HG02588 (cell line): ENCODE results near the gene LDLRAD4.

Source experiments
- ATAC-seq: cut with Tn5 transposase; IDR thresholded peaks from one replicate; pipeline ENCODE4 v1.9.1; 2021; ENCODE audit warnings: mild to moderate bottlenecking, moderate library complexity; ENCODE audit not compliant: unreplicated experiment

Gene LDLRAD4

GRCh38 chr18:13522861-13523660 lies 304.5 kb downstream of the LDLRAD4 start:
- ATAC-seq, result no peak

GRCh38 chr18:13524054-13524453 lies 305.5 kb downstream of the LDLRAD4 start:
- no peak for ATAC-seq

- no peak for ATAC-seq
Measured at GRCh38 chr18:13524811-13525210, 306.3 kb downstream of the LDLRAD4 start.

- ATAC-seq, result no peak
Measured at GRCh38 chr18:13525381-13526029, 306.9 kb downstream of the LDLRAD4 start.

- ATAC-seq, result no peak
Measured at GRCh38 chr18:13526519-13526918, 308.0 kb downstream of the LDLRAD4 start.

- no peak for ATAC-seq
Measured at GRCh38 chr18:13527256-13527655, 308.7 kb downstream of the LDLRAD4 start.

- no peak for ATAC-seq
Measured at GRCh38 chr18:13527730-13528129, 309.2 kb downstream of the LDLRAD4 start.

GRCh38 chr18:13528739-13529392 lies 310.3 kb downstream of the LDLRAD4 start:
- no peak for ATAC-seq

- ATAC-seq, result no peak
Measured at GRCh38 chr18:13530033-13530878, 311.7 kb downstream of the LDLRAD4 start.

GRCh38 chr18:13530879-13531387 lies 312.4 kb downstream of the LDLRAD4 start:
- no peak for ATAC-seq

- no peak for ATAC-seq
Measured at GRCh38 chr18:13531681-13532325, 313.2 kb downstream of the LDLRAD4 start.

GRCh38 chr18:13532406-13533075 lies 314.0 kb downstream of the LDLRAD4 start:
- ATAC-seq, result no peak

- no peak for ATAC-seq
Measured at GRCh38 chr18:13534631-13535030, 316.1 kb downstream of the LDLRAD4 start.

- ATAC-seq, result no peak
Measured at GRCh38 chr18:13536578-13536977, 318.0 kb downstream of the LDLRAD4 start.

GRCh38 chr18:13537022-13537780 lies 318.6 kb downstream of the LDLRAD4 start:
- no peak for ATAC-seq

- ATAC-seq, result no peak
Measured at GRCh38 chr18:13538630-13539029, 320.1 kb downstream of the LDLRAD4 start.

- no peak for ATAC-seq
Measured at GRCh38 chr18:13539050-13539449, 320.5 kb downstream of the LDLRAD4 start.

- ATAC-seq, result no peak
Measured at GRCh38 chr18:13539843-13540476, 321.4 kb downstream of the LDLRAD4 start.
